Skeletal muscle cell (primary cell): ENCODE data around the gene HAUS8.
"Not testable (repeated sequence)": the region's sequence is repeated elsewhere in the genome, so short reads cannot be mapped to it uniquely, and the experiment has no call there.

Source experiments
- DNase-seq: peaks from one replicate; pipeline ENCODE4 v3.0.0-alpha.2; 2010; ENCODE audit warnings: low read depth
- H3K4me3 ChIP-seq: 2 replicates; pipeline ENCODE4 v1.5.1; 2011; ENCODE audit warnings: low read depth, mild to moderate bottlenecking, control low read depth, low read length, moderate library complexity

HAUS8 gene, protein sequence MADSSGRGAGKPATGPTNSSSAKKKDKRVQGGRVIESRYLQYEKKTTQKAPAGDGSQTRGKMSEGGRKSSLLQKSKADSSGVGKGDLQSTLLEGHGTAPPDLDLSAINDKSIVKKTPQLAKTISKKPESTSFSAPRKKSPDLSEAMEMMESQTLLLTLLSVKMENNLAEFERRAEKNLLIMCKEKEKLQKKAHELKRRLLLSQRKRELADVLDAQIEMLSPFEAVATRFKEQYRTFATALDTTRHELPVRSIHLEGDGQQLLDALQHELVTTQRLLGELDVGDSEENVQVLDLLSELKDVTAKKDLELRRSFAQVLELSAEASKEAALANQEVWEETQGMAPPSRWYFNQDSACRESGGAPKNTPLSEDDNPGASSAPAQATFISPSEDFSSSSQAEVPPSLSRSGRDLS

DNA sequence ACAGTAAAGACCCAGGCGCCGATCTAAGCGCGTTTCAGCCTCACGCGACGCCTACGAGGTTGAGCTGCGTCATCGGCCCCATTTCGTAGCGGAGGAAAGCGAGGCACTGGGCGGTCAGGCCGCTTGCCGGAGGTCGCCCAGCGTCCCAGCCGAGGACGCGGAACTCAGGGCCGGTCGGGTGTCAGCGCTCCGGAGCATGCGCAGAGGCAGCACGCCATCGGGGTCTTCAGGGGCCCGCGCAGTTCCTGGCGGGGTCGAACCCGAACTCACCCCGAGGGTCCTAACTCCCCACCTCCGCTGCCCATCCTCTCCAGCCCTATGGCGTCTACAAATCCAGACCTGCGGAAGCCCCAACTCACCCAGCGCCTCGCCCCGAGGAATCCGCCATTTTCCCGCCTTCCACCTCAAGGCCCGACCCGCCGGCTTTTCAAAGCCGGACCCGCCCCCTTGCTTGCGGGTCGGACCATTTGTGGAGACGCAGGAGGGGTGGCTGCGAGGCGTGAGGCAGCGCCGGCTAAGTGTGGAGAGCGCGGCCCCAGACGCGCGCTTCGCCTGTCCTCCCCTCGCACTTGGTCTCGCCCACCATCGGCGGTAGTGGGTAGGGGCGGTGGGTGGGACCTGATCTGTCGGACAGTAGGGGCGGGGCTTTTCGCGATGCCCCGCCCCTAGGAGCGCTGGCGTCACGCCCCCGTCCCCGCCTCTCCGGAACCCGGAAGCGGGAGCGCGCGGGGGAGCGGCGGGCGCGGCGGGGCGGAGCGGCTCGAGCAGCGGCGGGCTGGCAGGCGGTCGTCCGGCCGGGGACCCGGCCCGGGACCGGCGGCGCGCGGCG, at the start of gene HAUS8, which contains the start of gene MYO9B:
Gene HAUS8, minus strand, starts transcription at position 418 of the 829 bp plus-strand sequence. Its CDS starts 30 bp downstream, at position 388.
Gene MYO9B, plus strand, starts transcription at position 743 of the 829 bp plus-strand sequence. CDS start 25,941 bp downstream, outside the sequence.
- peak; percentile 99 for DNase-seq
- H3K4me3 ChIP-seq = peak within 1 kb of the TSS; percentile 83

DNA sequence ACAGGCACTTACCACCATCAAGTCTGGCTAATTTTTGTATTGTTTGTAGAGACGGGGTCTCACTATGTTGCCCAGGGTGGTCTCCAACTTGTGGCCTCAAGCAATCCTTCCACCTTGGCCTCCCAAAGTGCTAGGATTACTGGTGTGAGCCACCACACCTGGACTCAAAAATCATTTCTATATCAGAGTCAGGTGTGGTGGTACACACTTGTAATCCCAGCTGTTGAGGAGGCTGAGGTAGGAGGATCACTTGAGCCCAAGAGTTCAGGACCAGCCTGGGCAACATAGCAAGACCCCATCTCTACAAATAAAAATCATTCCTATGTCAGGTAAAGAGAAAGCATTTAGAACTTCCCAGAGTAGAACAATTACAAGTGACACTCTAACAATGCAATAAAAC, 48.8 kb upstream of the HAUS8 start:
- DNase-seq = no peak
- no peak overlapping the region for H3K4me3 ChIP-seq

DNA sequence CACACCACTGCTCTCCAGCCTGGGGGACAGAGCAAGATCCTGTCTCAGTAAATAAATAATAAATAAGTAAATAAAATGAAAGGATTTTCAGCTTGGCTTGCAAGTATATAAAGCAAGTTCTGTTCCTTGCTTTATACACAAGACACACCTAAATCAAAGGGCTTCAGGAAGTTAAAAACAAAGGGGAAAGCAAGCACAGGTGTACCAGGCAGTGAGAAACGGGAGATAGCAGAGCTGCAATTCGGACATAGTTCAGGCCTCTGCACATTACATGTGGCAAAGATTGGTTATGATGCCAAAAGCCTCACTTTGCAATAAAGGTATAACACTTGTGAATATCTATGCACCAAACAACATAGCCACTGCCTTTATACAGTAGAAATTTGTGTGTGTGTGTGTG, 47.8 kb upstream of the HAUS8 start:
- DNase-seq = no peak
- H3K4me3 ChIP-seq = no peak overlapping the region

DNA sequence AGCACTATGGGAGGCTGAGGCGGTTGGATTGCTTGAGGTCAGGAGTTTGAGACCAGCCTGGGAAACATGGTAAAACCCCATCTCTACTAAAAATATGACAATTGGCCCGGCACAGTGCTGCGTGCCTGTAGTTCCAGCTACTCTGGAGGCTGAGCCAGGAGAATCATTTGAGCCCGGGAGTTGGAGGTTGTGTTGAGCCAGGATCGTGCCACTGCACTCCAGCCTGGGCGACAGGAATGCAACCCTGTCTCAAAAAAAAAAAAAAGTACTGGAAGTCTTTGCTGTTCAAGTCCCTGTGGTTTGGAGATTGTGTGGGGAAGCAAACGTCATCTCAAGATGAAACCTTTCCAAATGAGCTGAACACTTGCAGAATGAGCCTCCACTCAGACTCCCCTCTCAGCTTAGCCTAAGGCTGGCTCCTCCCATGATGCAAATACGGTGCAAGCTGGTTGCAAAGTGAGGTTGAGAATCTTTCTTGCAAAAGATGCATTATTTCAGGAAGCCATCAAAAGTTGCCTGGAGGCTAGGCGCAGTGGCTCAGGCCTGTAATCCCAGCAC, 46.6 kb upstream of the HAUS8 start:
- no peak overlapping the region for H3K4me3 ChIP-seq
- DNase-seq = no peak

DNA sequence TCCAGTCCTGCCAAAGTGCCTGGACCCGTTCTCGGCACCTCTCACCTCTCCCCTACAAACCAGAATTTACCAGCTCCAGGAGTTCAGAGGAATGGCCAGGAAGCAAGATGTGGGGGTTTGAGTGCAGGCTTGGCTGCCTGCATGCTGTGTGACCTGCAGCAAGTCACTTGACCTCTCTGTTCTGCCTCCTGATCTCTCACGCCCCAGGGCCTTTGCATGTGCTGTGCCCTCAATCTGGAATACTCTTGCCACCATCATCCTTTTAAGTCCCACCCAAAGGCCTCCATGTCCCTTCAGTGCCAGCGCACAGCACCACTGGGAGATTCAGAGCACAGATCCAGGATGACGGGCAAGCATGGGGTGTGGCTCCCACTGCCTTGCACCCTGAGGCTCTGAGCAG, 43.7 kb upstream of the HAUS8 start:
- DNase-seq = no peak
- H3K4me3 ChIP-seq = no peak overlapping the region

DNA sequence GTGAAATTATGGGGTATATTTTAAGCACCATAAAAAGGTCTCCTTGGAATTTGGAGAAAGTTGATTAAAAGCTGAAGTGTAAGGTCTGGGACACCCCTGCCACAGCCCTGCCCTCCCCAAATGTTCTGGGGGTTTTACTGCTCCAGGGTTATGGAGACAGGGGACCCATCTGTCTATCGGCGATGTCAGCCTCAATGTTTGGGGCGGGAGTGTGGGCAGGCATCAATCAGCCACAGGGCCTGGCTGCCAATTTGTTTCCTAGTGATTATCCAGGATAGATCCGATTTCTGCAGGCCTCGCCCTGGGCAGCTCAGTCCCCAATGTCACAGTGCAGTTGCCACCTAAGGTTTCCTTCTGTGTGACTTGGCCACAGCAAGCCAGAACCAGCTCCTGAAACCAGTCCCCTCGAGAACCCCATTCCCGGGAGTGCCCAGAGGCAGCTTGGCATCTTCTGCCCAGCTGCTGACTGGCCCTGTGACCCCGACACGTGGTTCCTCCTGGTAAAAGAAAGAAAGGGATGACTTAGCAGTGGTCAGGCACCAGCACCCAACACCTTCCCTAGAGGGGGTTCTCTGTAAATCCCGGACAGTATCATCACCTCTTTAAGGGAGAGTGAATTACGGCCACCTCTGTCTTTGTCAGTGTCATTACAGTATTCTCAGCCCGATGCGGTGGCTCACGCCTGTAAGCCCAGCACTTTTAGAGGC, 41.9 kb upstream of the HAUS8 start:
- no peak overlapping the region for H3K4me3 ChIP-seq
- DNase-seq = no peak

DNA sequence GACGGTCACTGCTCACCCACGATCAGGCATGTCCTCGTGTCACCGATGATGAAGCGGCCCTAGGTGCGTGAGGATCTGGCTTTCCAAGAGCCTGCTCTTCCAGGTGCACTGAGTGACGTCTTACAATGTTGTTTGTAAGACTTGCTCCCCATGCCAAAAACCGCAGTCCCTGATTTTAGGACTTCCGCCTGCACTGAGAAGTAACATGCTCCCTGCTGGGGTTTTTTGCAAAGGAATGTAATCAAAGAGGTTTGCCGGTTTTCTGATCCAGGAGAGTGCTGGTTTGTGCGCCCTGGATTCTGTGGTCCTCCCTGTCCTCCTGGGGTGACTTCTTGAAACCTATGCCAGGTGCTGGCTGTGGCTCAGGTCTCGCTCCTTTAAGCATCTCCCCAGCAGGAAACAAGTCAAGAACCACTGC, 39.2 kb upstream of the HAUS8 start:
- DNase-seq = no peak
- H3K4me3 ChIP-seq = no peak overlapping the region

DNA sequence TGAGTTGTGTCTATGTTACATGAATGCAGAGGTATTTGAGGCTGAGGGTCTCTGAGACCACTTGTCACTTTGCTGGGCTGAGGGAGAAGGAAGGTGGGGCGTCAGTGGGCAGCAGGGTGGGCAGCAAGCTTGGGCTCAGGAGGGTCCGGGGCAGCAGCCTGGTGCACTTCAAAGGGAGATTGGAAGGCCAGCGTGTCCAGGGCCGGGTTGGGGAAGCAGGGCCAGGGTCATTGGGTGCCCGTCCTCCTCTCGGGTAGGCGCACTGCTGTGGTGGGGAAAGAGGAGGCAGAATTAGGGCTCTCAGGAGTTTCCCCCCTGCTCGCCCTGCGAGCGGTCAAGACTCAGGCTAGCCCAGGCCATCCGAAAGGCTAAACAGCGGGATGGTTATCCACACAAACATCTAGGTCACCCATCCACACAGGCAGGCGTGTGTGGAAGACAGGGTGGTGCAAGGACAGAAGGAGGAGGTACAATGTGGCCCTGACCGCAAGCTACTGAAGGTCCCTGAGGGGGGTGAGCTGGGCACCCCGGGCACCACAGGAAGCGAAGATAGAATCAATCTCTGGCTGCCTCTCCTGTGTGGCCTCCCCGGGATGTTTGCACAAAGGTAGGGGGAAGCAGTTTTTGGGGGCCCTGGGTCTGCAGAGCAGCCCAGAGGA, 38.0 kb upstream of the HAUS8 start:
- DNase-seq = no peak
- H3K4me3 ChIP-seq = no peak overlapping the region

DNA sequence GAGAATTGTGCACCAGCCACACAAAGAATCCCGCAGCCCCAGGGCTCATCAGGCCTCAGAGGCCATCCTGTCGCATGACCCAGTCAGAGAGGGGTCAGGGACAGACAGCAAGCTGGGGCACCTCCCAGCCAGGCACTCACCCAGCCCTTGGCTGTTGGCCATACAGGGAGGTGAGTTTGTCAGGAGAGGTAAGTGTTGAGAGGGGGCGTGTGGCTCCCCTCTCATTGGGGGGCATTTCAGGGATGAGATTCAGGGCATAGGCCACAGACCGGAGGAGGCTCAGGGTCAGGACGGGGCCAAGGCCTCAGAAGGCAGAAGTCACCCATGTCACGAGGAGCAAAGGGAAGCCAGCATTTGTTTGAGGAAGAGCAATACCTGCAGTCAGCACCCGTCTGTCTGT, 37.4 kb upstream of the HAUS8 start:
- no peak for DNase-seq
- no peak overlapping the region for H3K4me3 ChIP-seq

DNA sequence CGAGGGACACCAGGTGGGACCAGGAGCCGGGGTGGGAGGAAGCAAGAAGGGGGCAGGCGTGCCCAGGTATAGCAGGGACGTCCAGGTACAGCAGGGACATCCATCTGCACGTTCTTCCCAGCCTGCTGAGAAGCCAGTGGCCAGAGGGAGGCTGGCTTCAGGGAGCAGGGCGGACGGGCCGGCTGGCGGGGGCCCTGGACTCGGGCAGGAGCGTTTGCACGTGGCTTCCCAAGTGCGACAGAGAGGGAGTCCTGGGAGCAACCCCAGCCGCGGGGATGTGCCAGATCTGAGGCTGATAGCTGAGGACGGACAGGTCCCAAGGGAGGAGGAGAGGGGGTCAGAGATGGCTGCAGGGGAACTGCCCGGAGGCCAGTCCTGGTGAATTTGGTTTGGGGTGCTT, 37.0 kb upstream of the HAUS8 start:
- no peak overlapping the region for H3K4me3 ChIP-seq
- DNase-seq = no peak

DNA sequence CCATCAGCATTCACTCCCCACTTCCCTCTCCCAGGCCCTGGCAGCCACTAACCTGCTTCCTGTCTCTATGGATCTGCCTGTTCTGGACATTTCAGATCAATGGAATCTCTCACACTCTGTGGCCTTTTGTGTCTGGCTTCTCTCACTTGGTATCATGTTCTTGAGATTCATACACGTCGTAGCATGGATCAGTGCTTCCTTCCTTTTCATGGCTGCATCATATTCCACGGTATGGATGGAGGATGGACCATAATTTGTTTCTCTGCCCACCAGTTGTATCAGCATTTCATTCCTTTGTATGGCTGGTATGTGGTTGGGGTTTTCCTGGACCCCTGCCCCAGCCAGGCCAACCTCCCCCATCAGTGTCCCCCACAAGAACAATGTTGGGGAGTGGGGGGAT, 36.5 kb upstream of the HAUS8 start:
- DNase-seq = no peak
- H3K4me3 ChIP-seq = no peak overlapping the region

DNA sequence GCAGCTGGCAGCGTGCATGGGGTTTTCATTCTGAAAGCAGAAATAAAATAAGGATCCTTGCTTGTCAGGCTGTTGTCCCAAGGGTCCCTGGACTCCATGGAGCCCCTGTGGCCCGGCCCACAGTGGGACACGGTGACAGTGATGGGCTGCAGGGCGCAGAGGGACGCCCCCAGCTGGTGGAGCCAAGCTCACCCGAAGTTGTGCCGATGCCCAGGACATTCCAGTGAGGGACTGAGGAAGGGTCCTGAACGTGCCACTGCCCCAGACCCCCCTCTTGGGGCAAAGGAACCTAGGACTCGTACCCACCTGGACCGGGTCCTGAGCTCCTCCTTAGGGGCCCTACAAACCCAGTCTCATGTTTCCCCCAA, 35.3 kb upstream of the HAUS8 start:
- no peak for DNase-seq
- H3K4me3 ChIP-seq = no peak overlapping the region

DNA sequence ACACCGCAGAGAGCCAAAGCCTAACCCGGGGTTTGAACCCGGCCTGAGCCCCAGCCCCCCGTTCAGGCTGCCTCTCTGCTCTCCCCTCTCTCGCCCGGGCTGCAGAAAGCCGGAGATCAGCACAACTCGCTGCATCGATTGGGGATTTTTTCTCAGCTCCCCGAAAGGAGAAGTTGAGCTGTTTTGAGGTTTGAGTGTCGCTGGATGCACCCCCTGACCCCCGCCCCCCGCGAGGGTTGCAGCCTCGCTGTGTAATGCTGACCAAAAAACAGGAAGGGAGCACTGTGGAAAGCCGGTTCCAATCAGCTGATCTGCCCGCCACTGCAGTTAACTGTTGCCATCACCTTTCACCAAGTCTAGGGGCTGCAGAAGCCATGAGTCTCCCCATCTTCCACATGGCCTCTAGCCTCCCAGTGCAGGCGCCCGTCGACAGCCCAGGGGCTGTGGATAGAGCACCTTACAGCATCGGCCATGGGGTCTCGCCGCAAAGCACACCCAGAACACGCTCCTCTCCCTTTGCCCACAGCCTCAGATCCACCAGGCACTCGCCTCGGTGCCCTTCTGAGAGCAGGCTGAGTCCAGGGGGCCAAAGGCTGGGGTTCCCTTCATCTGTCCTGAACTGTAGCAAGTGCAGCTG, 34.8 kb upstream of the HAUS8 start:
- DNase-seq = no peak
- H3K4me3 ChIP-seq = no peak overlapping the region

DNA sequence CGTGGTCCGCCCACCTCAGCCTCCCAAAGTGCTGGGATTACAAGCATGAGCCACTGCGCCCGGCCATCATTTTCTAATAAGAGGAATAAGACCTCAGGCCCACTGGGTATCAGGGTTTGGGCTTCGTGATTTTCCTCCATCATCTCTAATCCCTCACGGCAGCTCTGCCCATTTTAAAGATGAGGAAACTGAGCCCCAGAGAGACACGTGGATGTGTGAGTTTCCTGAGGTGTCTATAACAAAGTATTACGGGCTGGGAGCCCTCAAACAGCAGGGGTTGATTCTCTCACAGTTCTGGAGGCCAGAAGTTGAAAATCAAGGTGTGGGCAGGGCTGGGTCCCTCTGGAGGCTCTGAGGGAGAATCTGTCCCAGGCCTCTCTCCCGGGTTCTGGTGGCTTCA, 34.0 kb upstream of the HAUS8 start:
- H3K4me3 ChIP-seq = no peak overlapping the region

DNA sequence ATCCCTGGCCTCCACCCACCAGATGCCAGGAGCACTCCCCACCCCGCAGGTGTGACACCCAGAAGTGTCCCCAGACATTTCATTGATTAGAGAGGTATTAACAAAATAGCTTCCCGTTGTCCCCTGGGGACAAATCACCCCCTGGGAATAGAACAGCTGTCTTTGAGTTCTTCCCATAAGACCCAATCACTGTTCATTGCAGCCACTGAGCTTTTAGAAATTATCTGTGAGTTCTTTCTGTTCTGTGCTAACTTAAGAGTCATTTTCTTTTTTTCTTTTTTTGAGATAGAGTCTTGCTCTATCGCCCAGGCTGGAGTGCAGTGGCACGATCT, 33.2 kb upstream of the HAUS8 start:
- DNase-seq = no peak

More for the DNA sequence above, 34.0 kb upstream of the HAUS8 start:
- DNase-seq = no peak

DNA sequence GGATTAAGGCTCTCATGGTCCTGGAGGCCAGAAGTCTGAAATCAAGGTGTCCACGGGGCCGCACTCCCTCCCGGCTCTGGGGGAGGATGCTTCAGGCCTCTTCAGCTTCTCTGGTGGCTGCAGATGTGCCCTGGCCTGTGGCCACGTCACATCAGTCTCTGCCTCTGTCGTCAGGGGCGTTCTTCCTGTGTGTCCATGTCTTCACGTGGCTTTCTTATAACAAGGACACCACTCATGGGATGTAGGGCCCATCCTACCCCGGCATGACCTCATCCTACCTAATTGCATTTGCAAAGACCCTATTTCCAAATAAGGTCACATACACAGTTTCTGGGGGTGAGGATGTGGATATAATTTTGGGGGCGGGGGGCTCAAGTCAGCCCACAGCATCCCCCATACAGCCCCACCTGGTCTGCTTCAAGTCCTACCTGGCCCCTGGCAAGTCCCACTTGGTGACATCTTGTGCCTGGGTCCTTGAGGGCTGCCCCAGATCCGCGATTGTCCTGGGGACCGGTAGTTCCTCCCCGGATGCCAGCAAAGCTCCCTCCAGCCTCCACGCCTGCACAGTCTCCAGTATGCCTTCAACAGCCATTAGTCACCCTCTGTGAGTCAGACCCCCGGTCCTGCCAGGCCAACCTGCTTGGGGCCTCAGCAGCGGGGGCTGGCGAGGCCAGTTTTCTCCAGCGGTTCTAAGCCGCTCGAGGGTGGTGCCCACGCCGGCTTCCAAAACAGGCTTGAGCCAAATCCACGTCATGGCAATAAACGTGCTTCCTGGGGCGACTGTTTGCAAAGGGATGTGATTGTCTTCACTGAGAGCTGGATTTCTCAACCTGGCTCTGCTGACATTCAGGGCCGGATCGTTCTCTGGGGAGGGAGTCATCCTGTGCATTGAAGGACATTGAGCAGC, 32.5 kb upstream of the HAUS8 start:
- peak overlapping the region; percentile 3 for H3K4me3 ChIP-seq
- DNase-seq = peak; percentile 94

More for the DNA sequence above, 33.2 kb upstream of the HAUS8 start:
- H3K4me3 ChIP-seq = peak overlapping the region; percentile 3

DNA sequence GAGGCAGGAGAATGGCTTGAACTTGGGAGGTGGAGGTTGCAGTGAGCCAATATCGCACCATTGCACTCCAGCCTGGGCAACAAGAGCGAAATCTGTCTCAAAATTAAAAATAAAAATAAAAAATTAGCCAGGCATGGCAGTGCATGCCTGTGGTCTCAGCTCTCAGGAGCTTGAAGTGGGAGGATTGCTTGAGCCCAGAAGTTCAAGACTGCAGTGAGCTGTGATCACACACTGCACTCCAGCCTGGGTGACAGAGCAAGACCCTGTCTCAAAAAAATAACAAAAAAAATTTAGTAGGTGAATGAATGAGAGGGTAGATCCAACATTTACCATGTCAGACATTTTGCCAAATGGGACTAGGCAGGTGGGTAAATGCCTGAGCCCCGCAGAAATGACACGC, 31.7 kb upstream of the HAUS8 start:
- not testable (repeated sequence) for H3K4me3 ChIP-seq, DNase-seq

DNA sequence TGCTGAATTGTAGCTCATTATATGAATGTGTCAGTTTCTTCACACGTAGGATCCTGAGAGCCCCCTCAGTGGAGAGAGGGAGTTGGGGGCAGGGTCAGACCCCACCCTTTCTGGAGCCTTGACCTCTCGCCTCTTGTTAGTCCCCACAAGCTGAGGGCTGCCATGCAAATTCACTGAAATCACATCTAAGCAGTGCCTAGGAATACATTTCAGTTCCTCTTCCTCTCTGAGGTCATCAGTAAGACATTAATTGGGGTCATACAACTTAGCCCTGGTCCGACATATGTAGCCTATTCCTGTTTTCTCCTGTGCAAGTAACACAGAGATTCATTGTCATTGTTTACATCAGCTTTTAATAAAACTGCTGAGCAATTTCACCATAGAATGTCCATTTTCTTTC, 30.3 kb upstream of the HAUS8 start:
- H3K4me3 ChIP-seq = no peak overlapping the region
- no peak for DNase-seq
